HG03571 (cell line): ENCODE results near the gene NLRP12.
"Not testable (repeated sequence)": the region's sequence is repeated elsewhere in the genome, so short reads cannot be mapped to it uniquely, and the experiment has no call there.

ENCODE experiments used
- ATAC-seq: cut with Tn5 transposase; IDR thresholded peaks from one replicate; pipeline ENCODE4 v1.9.1; 2021; ENCODE audit not compliant: unreplicated experiment

The NLRP12 gene

DNA sequence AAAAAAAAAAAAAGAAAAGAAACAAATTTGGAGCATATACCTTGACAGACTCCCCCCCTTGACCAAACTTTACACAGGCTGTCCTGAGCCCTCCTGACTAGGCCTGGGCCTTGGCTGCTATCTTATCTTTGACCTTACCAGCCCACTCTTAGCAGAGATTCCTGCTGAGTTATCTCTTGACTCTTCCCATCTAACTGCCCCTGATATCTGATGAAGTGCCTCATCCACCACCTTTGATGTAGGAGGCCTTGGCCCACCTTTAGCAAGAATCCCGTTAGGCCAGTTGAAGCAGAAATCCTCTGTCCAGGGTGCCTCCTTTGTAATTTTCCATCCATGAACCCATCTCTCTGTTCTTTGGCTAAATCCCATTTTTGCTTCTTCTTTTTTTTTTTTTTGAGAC, 43.6 kb downstream of the NLRP12 start:
- no peak for ATAC-seq

DNA sequence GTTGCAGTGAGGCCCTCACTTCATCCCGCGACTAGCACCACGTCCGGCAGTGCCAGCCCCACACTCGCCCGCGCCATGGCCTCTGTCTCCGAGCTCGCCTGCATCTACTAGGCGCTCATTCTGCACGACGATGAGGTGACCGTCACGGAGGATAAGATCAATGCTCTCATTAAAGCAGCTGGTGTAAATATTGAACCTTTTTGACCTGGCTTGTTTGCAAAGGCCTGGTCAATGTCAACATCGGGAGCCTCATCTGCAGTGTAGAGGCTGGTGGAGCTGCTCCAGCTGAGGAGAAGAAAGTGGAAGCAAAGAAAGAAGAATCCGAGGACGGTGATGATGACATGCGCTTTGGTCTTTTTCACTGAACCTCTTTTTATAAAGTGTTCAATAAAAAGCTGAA, 48.6 kb downstream of the NLRP12 start:
- no peak for ATAC-seq

GRCh38 chr19:53774491-53774890, 49.6 kb downstream of the NLRP12 start:
- not testable (repeated sequence) for ATAC-seq

- no peak for ATAC-seq
Observed at GRCh38 chr19:53773999-53774398, 50.1 kb downstream of the NLRP12 start.

- ATAC-seq = no peak
Observed at GRCh38 chr19:53772943-53773342, 51.2 kb downstream of the NLRP12 start.

DNA sequence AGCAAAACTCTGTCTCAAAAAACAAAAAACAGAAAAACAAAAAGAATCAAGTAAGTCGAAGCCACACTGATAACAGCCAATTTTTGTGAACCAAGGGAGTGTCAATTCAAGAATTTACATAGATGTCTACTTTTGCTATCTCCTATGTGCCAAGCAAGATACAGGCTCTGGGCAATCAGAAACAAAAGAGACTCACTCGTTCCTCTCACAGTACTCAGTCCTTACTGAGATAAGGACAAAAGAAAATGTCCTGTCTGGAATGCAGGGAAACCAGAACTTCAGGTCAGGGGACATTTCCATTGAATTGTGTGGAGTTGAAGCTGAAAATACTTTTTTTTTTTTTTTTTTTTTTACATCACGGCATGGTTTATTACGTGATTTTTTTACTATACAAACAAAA, 53.0 kb downstream of the NLRP12 start:
- no peak for ATAC-seq

DNA sequence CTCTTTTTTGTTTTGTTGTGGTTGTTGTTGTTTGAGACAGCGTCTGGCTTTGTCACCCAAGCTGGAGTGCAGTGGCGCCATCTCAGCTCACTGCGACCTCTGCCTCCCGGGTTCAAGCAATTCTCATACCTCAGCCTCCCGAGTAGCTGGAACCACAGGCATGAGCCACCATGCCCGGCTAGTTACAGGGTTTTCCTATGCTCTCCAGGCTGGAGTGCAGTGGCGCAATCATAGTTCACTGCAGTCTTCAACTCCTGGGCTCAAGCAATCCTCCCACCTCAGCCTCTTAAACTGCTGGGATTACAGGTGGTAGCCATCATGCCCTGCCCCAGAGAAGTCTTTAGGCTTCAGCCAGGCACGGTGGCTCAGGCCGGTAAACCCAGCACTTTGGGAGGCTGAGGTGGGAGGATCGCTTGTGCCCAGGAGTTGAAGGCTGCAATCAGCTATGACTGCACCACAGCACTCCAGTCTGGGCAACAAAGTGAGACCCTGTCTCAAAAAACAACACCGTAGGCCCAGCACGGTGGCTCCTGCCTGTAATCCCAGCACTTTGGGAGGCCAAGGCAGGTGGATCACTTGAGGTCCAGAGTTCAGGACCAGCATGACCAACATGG, 54.3 kb downstream of the NLRP12 start:
- not testable (repeated sequence) for ATAC-seq

DNA sequence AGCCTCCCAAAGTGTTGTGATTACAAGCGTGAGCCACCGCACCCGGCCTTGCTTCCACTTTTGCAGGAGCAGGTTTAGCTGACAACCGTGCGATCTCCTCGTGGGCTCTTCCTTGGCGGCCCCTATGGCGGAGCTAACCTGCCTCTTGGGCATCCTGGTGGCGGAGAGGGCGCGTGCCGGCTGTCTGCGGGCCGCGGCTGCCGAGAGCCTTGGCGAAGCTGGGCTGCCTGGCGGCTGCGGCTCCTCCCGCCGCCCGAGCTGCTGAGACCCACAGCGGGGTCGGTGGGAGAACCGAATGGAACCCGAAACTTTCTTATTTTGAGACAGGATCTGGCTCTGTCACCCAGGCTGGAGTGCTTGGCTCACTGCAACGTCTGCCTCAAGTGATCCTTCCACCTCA, 55.7 kb downstream of the NLRP12 start:
- ATAC-seq = no peak

DNA sequence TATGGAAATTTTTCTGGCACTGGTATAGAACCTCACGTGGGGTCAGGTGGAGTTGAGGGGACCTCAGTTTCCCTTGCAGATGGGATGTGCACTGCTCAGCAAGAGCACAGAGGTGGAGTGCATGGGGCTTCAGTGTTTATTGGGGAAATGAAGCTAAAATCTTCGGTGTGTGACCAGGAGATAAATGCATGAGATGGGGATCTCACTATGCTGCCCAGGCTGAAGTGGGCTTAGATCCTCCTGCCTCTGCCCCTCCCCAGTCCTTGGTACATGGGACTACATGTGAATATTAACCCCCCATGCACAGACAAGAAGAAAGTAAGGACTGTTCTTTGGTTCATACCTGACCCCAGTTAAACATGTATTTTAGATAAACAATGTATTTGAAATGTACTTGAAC, 65.1 kb downstream of the NLRP12 start:
- ATAC-seq = not testable (repeated sequence)
